Esophagus squamous epithelium (tissue), 4 donors: ENCODE data around the gene WNT2.

Source experiments
- CTCF ChIP-seq, 6 experiments: fragments of 450-650 bp in 4 of 6; fragments of 200-600 bp in 2 of 6; sonication (generic) in 2 of 6; IDR thresholded peaks; one replicate each; pipeline ENCODE4 v1.5.1; 2016 to 2019; ENCODE audit warnings: antibody characterized with exemption in 6 of 6, mild to moderate bottlenecking in 4 of 6, moderate library complexity in 4 of 6
- POLR2A ChIP-seq, 4 donors: fragments of 450-650 bp; IDR thresholded peaks; one replicate each; pipeline ENCODE4 v1.6.1; 2017; ENCODE audit warnings: antibody characterized with exemption in 4 of 4, mild to moderate bottlenecking in 4 of 4, moderate library complexity in 3 of 4

GRCh38 chr7:117282239-117282812, 40.5 kb downstream of the WNT2 start:
- TF ChIP-seq CTCF (IDR thresholded peaks at IDR 0.05) (no peak), POLR2A (IDR thresholded peaks at IDR 0.05) (no peak)
